ENCODE measurements around the gene TEX261.

DNA sequence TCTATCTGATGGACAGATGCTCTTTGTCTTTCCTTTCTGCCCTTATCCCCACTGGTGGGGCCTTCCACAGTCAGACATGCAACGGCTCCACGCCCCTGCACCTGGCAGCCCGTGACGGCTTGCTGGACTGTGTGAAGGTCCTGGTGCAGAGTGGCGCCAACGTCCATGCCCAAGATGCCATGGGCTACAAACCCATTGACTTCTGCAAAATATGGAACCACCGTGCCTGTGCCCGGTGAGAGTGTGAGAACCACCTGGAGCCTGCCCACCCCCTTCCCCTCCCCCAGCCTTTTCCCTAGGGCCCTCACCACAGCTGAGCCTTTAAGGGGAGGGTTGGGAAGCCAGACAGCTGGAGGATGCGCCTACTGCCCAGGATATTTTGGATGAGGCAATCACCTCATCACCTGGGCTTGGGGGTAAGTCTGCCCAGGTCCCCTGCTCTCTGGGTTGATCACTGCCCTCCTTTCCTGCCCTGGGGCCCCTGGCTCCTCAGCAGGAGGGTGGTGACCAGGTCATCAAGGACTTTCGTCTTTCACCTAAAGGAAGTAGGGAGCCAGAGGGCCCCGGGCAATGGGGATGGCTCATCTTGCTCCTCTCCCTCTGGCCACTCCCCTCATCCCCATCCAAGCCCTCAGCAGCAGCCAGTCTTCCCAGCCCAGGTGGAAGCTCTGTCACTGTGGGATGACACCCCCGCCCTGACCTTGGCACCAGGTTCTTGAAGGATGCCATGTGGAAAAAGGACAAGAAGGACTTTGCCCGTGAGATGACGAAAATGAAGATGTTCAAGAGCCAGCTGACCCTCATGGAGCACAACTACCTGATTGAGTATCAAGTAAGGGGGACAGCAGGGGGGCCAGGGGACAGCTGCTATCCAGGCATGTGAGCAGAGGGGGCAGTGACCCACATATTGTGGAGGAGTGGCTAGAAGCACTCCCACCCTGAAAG is 12.5 kb downstream of the TEX261 start:
- no peak for TF ChIP-seq CTCF (IDR thresholded peaks at IDR 0.05; ENCODE audit: extremely low read depth in 1 of 2, insufficient read depth in 1 of 2, low read depth in 1 of 2, low read length in 2 of 2)
- TF ChIP-seq POLR2A (IDR thresholded peaks at IDR 0.05; ENCODE audit: low read depth, low read length) = no peak
- TF ChIP-seq POLR2AphosphoS5 (IDR thresholded peaks at IDR 0.05; ENCODE audit: insufficient read depth, low read depth, low read length) = no peak
- no peak for TF ChIP-seq EZH2 (IDR thresholded peaks at IDR 0.05; ENCODE audit: borderline replicate concordance, low read depth, low read length, severe bottlenecking)

Measured in endothelial cell of umbilical vein (primary cell).